Kidney epithelial cell (primary cell): ENCODE measurements around the gene CKAP4. TPM values are rescaled to one million over a fixed set of nuclear protein-coding genes. Genes with fewer than 3 reads are reported as not detected.

Source experiments
- DNase-seq: peaks from one replicate; pipeline ENCODE4 v3.0.0-alpha.2; 2010; ENCODE audit warnings: low read depth
- H3K27me3 ChIP-seq: 2 replicates; pipeline ENCODE4 v1.6.0; 2011; ENCODE audit warnings: low read length; ENCODE audit not compliant: control insufficient read depth, insufficient read depth
- H3K36me3 ChIP-seq: 2 replicates; pipeline ENCODE4 v1.5.1; 2011; ENCODE audit warnings: low read length; ENCODE audit not compliant: control insufficient read depth, insufficient read depth
- H3K4me3 ChIP-seq: 2 replicates; pipeline ENCODE4 v1.5.1; 2011; ENCODE audit warnings: low read depth, mild to moderate bottlenecking, control low read depth, low read length
- CTCF ChIP-seq: IDR thresholded peaks from 2 replicates; pipeline ENCODE4 v1.5.1; 2011; ENCODE audit warnings: mild to moderate bottlenecking, moderate library complexity, low read length, control low read depth, inconsistent platforms; ENCODE audit not compliant: insufficient read depth, poor library complexity, severe bottlenecking
- total RNA-seq: library from RNA; depleted of rRNA; stranded (reverse); fragments of >200 nt; gene quantifications from 2 replicates; pipeline ENCODE4 v1.2.3, GENCODE V29; 2015

CKAP4 gene
- total RNA-seq, result 112 and 115 TPM in 2 replicates

- TF ChIP-seq CTCF, result no peak
- Histone ChIP-seq H3K27me3 (no peaks in the 10 kb centered on the region), H3K4me3 (peak within 1 kb of the TSS; percentile 73), H3K36me3 (no peaks in the 10 kb centered on the region)
- no peak for DNase-seq
These were observed at the start of gene CKAP4 for GRCh38 chr12:106247674-106248311. CKAP4 (minus strand) TSS chr12:106248020; CDS start chr12:106247851, 169 bp downstream.

- TF ChIP-seq CTCF, result no peak
- Histone ChIP-seq H3K36me3 (no peaks in the 10 kb centered on the region), H3K27me3 (no peaks in the 10 kb centered on the region), H3K4me3 (no peak overlapping the region)
- DNase-seq, result no peak
These were observed 49.3 kb upstream of the CKAP4 start for GRCh38 chr12:106297075-106297474.

- Histone ChIP-seq H3K36me3 (no peaks in the 10 kb centered on the region), H3K4me3 (no peak overlapping the region), H3K27me3 (no peaks in the 10 kb centered on the region)
- no peak for DNase-seq
- no peak for TF ChIP-seq CTCF
These were observed 48.5 kb upstream of the CKAP4 start for GRCh38 chr12:106296179-106296877.

- no peak overlapping the region for H3K4me3 ChIP-seq
- H3K27me3 ChIP-seq, result no peaks in the 10 kb centered on the region
- no peaks in the 10 kb centered on the region for H3K36me3 ChIP-seq
- no peak for DNase-seq
- no peak for TF ChIP-seq CTCF
These were observed 44.5 kb upstream of the CKAP4 start for GRCh38 chr12:106292339-106292738.

- TF ChIP-seq CTCF, result no peak
- no peak overlapping the region for H3K4me3 ChIP-seq
- H3K27me3 ChIP-seq, result no peaks in the 10 kb centered on the region
- no peak for DNase-seq
- no peaks in the 10 kb centered on the region for H3K36me3 ChIP-seq
These were observed 43.5 kb upstream of the CKAP4 start for GRCh38 chr12:106291342-106291741.
